Endothelial cell of hepatic sinusoid (primary cell): ENCODE data around the gene CPSF7.
"Not testable (repeated sequence)": the region's sequence is repeated elsewhere in the genome, so short reads cannot be mapped to it uniquely, and the experiment has no call there.

ENCODE experiments used
- in situ Hi-C: cut with HindIII; loops from 2 replicates; pipeline ENCODE4 v1.10.0; 2017; ENCODE audit warnings: low sequenced_read_pairs

Gene CPSF7

GRCh38 chr11:61429691-61430582 is at the start of gene CPSF7, which contains the start of gene SDHAF2:
Gene CPSF7, minus strand, starts transcription at chr11:61429975. Its CDS starts 740 bp downstream, at chr11:61429235.
Gene SDHAF2, plus strand, starts transcription at chr11:61430124. Its CDS starts 23 bp downstream, at chr11:61430147.
- in situ Hi-C loops, result no loop called here

GRCh38 chr11:61477727-61478148 is 48.0 kb upstream of the CPSF7 start:
- in situ Hi-C loops, result no loop called here

GRCh38 chr11:61477126-61477525 is 47.4 kb upstream of the CPSF7 start:
- in situ Hi-C loops, result no loop called here

- in situ Hi-C loops, result no loop called here
These were observed 46.6 kb upstream of the CPSF7 start for GRCh38 chr11:61476371-61476770.

GRCh38 chr11:61475433-61475832 is 45.7 kb upstream of the CPSF7 start:
- in situ Hi-C loops, result no loop called here

- in situ Hi-C loops, result no loop called here
These were observed 44.4 kb upstream of the CPSF7 start for GRCh38 chr11:61474013-61474643.

GRCh38 chr11:61473370-61474012 is 43.7 kb upstream of the CPSF7 start:
- in situ Hi-C loops, result no loop called here

- in situ Hi-C loops, result no loop called here
These were observed 43.1 kb upstream of the CPSF7 start for GRCh38 chr11:61472868-61473267.

GRCh38 chr11:61472282-61472681 is 42.5 kb upstream of the CPSF7 start:
- in situ Hi-C loops, result no loop called here

- in situ Hi-C loops, result no loop called here
These were observed 38.2 kb upstream of the CPSF7 start for GRCh38 chr11:61468002-61468401.

- in situ Hi-C loops, result not testable (repeated sequence)
These were observed 37.8 kb upstream of the CPSF7 start for GRCh38 chr11:61467602-61468001.

- in situ Hi-C loops, result loop anchor here (5.0 kb wide), 1 partner anchor 61 kb away; no protein-coding TSS in a partner anchor
These were observed 31.2 kb upstream of the CPSF7 start for GRCh38 chr11:61460986-61461385.

- in situ Hi-C loops, result loop anchor here (5.0 kb wide), 1 partner anchor 62 kb away; no protein-coding TSS in a partner anchor
These were observed 30.7 kb upstream of the CPSF7 start for GRCh38 chr11:61460474-61460881.

- in situ Hi-C loops, result no loop called here
These were observed 24.7 kb upstream of the CPSF7 start for GRCh38 chr11:61454520-61454919.

- in situ Hi-C loops, result no loop called here
These were observed 23.9 kb upstream of the CPSF7 start for GRCh38 chr11:61453695-61454094.

- in situ Hi-C loops, result no loop called here
These were observed 23.1 kb upstream of the CPSF7 start for GRCh38 chr11:61452825-61453224.

- in situ Hi-C loops, result no loop called here
These were observed 18.8 kb upstream of the CPSF7 start for GRCh38 chr11:61448552-61448927.

- in situ Hi-C loops, result no loop called here
These were observed 18.1 kb upstream of the CPSF7 start for GRCh38 chr11:61447601-61448551.

- in situ Hi-C loops, result no loop called here
These were observed 16.5 kb upstream of the CPSF7 start for GRCh38 chr11:61446211-61446651.

GRCh38 chr11:61445516-61445915 is 15.7 kb upstream of the CPSF7 start:
- in situ Hi-C loops, result no loop called here
